Nucleus accumbens (tissue), 56 donors: Measurements from ENCODE around the gene EML6.

ENCODE experiments used
- DNase-seq, 56 donors: peaks; one replicate each; lab custom pipeline; 2025; lab: John Stamatoyannopoulos, UW

EML6 gene

DNA sequence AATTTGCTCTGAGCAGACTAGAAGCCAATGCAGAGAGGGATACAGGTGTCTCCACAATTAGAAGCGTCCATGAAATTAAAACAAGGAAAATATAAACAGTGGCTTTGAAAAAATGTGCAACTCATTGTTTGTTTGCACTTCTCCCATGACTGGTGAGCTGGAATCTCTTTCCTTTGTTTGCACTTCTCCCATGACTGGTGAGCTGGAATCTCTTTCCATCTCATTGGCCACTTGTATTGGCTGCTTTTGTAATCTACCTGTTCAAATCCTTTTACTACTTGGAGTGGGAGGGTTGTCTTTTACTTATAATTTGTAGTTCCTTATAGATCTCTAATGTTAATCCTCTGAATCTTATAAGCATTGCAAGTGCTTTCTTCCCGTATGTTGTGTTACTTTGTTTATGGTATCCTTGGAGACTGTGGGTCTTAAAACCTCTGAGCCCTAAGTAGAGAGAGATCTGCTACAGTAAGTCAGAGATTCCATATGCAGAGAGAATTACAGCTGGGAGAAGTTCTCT, 232.7 kb downstream of the EML6 start:
- DNase-seq = no peak

- DNase-seq = no peak
Observed at GRCh38 chr2:54957321-54957999, 234.0 kb downstream of the EML6 start.

GRCh38 chr2:54958717-54959371, 235.4 kb downstream of the EML6 start:
- DNase-seq = peak in 5 of 56 donors; percentile 14 to 26 (median 20)

- DNase-seq = no peak
Observed at GRCh38 chr2:54960164-54960563, 236.7 kb downstream of the EML6 start.

DNA sequence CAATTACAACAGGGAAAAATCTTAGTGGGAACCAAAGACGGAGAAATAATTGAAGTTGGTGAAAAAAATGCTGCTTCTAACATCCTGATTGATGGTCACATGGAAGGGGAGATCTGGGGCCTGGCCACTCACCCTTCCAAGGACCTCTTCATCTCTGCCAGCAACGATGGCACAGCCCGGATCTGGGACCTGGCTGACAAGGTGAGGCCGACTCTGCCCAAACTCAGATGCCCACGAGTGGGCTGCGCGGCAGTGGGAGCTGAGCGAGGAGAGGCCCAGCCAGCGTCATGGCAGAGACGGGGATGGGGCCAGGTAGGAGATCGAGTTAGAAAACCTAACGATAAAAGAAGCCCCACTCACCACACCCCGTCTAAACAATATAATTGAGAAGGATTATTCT, 239.0 kb downstream of the EML6 start:
- no peak for DNase-seq

DNA sequence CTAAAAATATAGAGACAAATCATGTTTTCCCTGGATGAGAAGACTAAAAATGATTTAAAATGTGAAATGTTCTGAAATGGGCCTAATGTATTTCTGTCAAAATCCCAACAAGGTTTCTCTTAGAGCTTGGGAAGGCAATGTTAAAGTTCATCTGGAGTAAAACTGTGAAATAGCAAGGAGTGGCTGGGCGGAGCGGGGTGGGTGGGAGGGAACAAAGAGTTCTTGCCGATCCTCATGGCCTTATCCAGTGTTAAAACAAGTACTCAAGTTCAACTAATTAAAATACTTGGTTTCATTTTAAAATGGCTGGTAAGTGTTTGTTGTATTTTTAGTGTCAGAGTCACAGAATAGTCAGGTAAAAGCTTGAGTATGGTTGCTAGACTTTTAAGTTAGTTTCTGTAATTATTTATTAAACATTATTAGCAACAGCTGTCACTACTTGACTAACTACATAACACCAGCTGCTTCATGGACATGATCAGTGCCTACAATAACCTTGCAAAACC, 239.5 kb downstream of the EML6 start:
- no peak for DNase-seq

DNA sequence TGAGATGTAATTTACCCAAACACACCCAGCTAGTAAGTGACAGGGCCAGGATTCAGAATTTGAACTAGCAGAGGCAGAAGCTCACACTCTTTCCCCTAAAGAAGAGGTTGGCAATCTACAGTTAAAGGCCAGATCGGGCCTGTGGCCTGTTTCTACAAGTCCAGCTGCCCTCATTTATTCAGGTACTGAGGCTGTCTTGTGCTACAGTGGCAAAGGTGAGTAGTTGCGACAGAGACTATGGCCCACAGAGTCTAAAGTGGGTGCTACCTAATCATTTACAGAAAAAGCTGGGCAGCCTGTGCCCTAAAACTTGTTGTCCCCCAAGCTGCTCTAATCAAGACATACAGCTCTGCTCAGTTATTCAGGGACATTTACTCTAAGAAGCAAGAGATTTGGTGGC, 240.0 kb downstream of the EML6 start:
- no peak for DNase-seq

DNA sequence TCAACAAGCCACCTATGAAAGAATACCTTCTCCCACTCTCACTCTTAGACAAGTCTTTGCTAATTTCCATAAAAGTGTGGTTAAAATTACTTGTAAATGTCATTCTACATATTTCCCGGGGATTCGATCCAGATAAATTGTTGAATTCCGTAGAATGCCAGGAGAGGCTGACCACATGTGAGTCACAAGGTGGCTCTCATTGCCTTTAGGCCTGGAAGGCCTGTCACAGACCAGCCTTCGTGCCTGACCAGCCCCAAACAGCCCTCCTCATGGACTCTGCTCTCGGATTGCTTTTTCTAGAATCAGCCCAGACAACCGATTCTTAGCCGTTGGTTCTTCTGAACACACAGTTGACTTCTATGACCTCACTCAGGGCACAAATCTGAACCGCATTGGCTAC, 240.8 kb downstream of the EML6 start:
- no peak for DNase-seq

- DNase-seq = no peak
Observed at GRCh38 chr2:54964816-54965215, 241.4 kb downstream of the EML6 start.

- DNase-seq = no peak
Observed at GRCh38 chr2:54965425-54965824, 242.0 kb downstream of the EML6 start.

DNA sequence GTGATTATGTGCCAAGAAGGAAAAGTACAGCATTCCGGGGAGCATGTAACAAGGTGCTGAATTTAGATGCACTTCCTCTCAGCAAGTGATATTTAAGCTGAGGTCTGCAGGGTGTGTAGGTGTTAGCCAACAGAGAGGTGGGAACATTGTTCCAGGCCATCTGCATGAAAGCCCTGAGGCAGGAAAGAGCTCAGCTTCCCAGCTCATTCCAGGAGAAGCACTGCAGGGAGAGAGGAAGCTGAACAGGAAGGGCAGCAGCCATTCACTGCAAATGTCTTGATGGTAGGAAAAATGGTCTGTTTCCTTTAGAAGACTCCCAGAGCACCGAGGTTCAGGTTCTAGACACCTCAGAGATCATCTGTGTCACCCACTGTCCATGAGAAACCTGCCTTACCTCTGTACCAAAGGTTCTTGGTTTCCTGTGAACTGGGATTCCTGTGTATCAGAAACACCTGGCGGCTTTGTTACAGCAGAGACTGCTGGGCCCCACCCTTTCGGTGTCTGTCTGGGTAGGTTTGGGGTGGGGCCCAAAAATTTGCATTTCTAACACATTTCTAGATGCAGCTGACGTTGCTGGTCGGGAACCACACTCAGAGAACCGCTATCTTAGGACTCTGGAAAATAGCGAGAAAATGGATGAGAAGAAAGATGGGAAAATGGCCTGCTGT, 242.8 kb downstream of the EML6 start:
- DNase-seq = no peak

DNA sequence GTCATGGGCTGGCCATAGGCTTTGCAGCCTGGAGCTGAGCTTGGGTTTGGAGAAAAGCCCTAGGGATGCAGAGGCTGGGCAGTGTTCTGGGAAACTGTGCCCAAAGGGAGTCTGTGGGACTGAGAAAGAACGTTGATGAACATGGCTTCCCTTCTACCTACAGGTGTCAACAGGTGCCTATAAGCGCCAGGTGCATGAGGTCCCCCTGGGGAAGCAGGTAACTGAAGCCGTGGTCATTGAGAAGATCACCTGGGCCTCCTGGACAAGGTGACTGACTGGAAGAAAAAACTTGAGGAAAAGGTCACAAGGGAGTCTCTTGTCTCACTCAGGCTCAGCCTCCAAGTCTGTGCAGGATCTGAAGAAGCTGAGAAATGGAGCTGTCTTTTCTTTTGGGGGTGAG, 243.4 kb downstream of the EML6 start:
- DNase-seq = no peak

DNA sequence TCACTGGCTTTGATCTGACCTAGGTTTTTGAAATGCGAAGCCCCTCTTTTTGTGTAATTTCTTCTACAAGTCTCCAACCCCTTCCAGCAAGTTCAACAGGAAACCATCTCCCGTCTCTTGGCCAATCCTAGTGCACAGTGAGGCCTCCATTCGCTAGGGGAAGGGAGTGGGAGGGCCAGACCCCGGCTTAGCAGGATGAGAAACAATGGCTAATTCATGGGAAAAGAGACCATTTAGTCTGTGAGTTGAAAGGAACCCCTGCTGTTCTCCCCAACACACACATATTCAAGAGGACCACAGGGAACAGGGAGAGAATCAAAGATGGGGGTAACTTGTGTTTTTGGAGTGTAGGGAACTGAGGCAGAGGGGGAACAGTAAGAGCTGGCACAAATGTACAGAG, 243.8 kb downstream of the EML6 start:
- peak in 7 of 56 donors; percentile 15 to 39 (median 24) for DNase-seq

DNA sequence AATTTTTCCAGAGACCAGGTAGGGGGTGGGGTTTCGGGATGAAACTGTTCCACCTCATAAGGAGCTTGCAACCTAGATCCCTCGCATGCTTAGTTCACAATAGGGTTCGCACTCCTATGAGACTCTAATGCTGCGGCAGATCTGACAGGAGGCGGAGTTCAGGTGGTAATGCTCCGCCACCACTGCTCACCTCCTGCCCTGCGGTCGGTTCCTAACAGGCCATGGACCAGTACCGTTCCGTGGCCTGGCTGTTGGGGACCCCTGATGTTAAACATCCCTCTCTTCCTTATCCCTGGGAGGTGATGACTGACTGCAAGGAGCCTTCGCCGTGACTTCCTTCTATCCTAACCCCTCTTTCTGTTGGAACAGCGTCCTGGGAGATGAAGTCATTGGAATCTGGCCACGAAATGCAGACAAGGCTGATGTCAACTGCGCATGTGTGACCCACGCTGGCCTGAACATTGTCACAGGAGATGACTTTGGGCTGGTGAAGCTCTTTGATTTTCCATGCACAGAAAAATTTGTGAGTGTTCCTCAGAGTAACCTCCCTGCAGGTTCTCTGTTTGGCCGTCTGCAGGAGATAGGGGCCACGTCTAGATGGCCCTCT, 244.4 kb downstream of the EML6 start:
- DNase-seq = peak in 4 of 56 donors; percentile 11 to 33 (median 28)

DNA sequence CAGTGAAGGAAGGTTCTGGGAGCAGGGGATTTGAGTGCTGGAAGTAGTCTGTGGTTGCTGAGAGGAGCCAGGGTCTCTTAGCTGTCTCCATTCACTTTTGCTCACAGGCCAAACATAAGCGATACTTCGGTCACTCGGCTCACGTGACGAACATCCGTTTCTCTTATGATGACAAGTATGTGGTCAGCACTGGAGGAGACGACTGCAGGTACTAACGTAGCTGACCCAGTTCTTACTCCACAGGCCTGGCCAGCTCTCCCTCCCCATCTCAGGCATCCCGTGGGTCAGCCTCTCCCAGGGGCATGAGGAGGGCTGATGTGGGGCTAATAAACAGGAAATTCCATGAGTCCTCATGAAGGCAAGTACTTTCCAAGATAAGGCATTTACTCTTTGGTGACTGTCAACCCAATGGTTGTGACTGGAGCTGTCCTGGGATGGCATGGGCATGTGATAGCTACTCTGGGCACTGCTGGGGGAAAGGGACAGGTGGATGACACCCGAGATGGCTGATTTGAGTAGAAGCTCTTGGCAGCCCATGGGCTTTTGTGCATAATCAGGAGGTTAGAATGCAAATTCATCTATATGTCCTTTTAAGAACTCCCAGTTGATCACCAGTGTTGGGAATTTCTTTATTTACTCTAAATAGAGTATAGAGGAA, 245.2 kb downstream of the EML6 start:
- DNase-seq = no peak

- DNase-seq = no peak
Observed at GRCh38 chr2:54969295-54969939, 246.0 kb downstream of the EML6 start.

DNA sequence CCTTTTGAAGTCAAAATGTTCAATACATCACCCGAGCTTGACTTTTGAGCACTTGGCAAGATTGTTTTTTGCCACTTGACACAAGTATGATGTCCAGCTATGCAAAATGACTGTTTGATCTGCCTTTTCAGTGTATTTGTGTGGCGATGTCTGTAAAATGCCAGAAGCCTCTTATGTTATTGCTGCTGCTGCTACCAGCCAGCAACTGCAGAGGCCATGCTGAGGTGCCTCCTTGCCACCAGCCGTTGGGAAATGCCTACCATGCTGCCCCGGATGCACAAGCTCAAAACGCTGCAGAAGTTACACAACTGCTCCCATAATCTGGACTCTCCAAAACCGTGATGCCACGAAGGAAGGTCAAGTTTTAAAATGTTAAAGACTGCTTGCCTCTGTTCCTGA, 246.5 kb downstream of the EML6 start:
- DNase-seq = no peak

DNA sequence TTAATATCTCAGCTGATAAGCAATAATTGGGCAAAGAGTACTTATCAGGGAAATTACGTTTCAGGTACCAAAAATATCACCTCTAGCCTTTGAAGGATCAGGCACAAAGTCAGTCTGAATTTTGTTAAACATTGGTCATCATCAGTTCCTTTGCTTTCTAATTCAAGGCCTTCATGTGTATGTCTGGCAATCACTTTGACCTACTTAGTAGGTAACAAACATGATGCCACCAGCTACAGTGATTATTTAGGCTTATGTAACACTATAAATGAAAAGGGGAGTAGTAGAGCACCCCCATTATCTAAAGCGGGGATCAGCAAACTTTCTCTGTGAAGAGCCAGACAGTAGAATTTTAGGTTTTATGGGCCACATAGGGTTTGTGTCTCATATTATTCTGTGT, 251.7 kb downstream of the EML6 start:
- DNase-seq = no peak

GRCh38 chr2:54975598-54976492, 252.4 kb downstream of the EML6 start:
- no peak for DNase-seq
